Measurements from ENCODE around the gene ZFP36L2.
"Not testable (repeated sequence)": the region's sequence is repeated elsewhere in the genome, so short reads cannot be mapped to it uniquely, and the experiment has no call there.

Gene ZFP36L2

GRCh38 chr2:43190311-43191052 lies 35.9 kb downstream of the ZFP36L2 start:
- Mint-ChIP-seq H3K4me1 (ENCODE audit: low read depth in 2 of 2) (peaks cover 41% of the 10 kb centered on the region in 2 donors), H3K27me3 (no peaks in the 10 kb centered on the region), H3K9me3 (no peaks in the 10 kb centered on the region), H3K27ac (peak overlapping the region in 1 of 2 donors; percentile 86), H3K4me3 (no peak overlapping the region), H3K36me3 (ENCODE audit: insufficient read depth) (peaks cover 13% of the 10 kb centered on the region)
- ATAC-seq (replicated peaks) = no peak
- no peak for DNase-seq

- H3K36me3 Mint-ChIP-seq (ENCODE audit: insufficient read depth); DNase-seq; H3K9me3 Mint-ChIP-seq; ATAC-seq (replicated peaks); H3K27me3 Mint-ChIP-seq; H3K4me3 Mint-ChIP-seq: not testable (repeated sequence)
- Mint-ChIP-seq H3K27ac (peak overlapping the region in 1 of 2 donors; percentile 86), H3K4me1 (ENCODE audit: low read depth in 2 of 2) (peaks cover 41 to 46% of the 10 kb centered on the region in 2 donors)
These were observed 36.5 kb downstream of the ZFP36L2 start for GRCh38 chr2:43189861-43190260.

GRCh38 chr2:43188561-43189386 lies 37.6 kb downstream of the ZFP36L2 start:
- peak overlapping the region; percentile 49 to 86 for H3K27ac Mint-ChIP-seq
- no peaks in the 10 kb centered on the region for H3K9me3 Mint-ChIP-seq
- DNase-seq (no peak), ATAC-seq (replicated peaks) (no peak)
- no peak overlapping the region for H3K4me3 Mint-ChIP-seq
- peaks cover 37 to 44% of the 10 kb centered on the region in 2 donors for H3K4me1 Mint-ChIP-seq (ENCODE audit: low read depth in 2 of 2)
- H3K36me3 Mint-ChIP-seq (ENCODE audit: insufficient read depth) = peaks cover 10% of the 10 kb centered on the region
- no peaks in the 10 kb centered on the region for H3K27me3 Mint-ChIP-seq

- Mint-ChIP-seq H3K4me3 (no peak overlapping the region), H3K36me3 (ENCODE audit: insufficient read depth) (peaks cover 4% of the 10 kb centered on the region), H3K9me3 (no peaks in the 10 kb centered on the region), H3K27ac (peak overlapping the region in 1 of 2 donors; percentile 77), H3K27me3 (no peaks in the 10 kb centered on the region), H3K4me1 (ENCODE audit: low read depth in 2 of 2) (peaks cover 24 to 34% of the 10 kb centered on the region in 2 donors)
- ATAC-seq (replicated peaks) (no peak), DNase-seq (no peak)
These were observed 39.6 kb downstream of the ZFP36L2 start for GRCh38 chr2:43186679-43187374.

GRCh38 chr2:43186321-43186678 lies 40.1 kb downstream of the ZFP36L2 start:
- H3K27me3 Mint-ChIP-seq = no peaks in the 10 kb centered on the region
- no peak for ATAC-seq (replicated peaks)
- peaks cover 4% of the 10 kb centered on the region for H3K36me3 Mint-ChIP-seq (ENCODE audit: insufficient read depth)
- H3K27ac Mint-ChIP-seq = no peak overlapping the region
- no peak for DNase-seq
- H3K4me1 Mint-ChIP-seq (ENCODE audit: low read depth in 2 of 2) = peaks cover 23 to 33% of the 10 kb centered on the region in 2 donors
- H3K9me3 Mint-ChIP-seq = no peaks in the 10 kb centered on the region
- H3K4me3 Mint-ChIP-seq = no peak overlapping the region

GRCh38 chr2:43185146-43185545 lies 41.3 kb downstream of the ZFP36L2 start:
- no peak for DNase-seq
- no peak for ATAC-seq (replicated peaks)
- peaks cover 6% of the 10 kb centered on the region for H3K36me3 Mint-ChIP-seq (ENCODE audit: insufficient read depth)
- peak overlapping the region in 1 of 2 donors; percentile 71 for H3K27ac Mint-ChIP-seq
- H3K27me3 Mint-ChIP-seq = no peaks in the 10 kb centered on the region
- H3K4me1 Mint-ChIP-seq (ENCODE audit: low read depth in 2 of 2) = peaks cover 29 to 40% of the 10 kb centered on the region in 2 donors
- H3K9me3 Mint-ChIP-seq = no peaks in the 10 kb centered on the region
- H3K4me3 Mint-ChIP-seq = no peak overlapping the region

- Mint-ChIP-seq H3K27me3 (no peaks in the 10 kb centered on the region), H3K9me3 (no peaks in the 10 kb centered on the region), H3K4me3 (peak overlapping the region in 1 of 2 donors; percentile 49), H3K27ac (peak overlapping the region; percentile 68 to 85), H3K4me1 (ENCODE audit: low read depth in 2 of 2) (peaks cover 27 to 40% of the 10 kb centered on the region in 2 donors), H3K36me3 (ENCODE audit: insufficient read depth) (peaks cover 6% of the 10 kb centered on the region)
- DNase-seq (no peak), ATAC-seq (replicated peaks) (peak; percentile 97)
These were observed 42.0 kb downstream of the ZFP36L2 start for GRCh38 chr2:43184339-43184895.

- H3K4me1 Mint-ChIP-seq (ENCODE audit: low read depth in 2 of 2) = peaks cover 31 to 45% of the 10 kb centered on the region in 2 donors
- peaks cover 6% of the 10 kb centered on the region for H3K36me3 Mint-ChIP-seq (ENCODE audit: insufficient read depth)
- no peak for DNase-seq
- H3K9me3 Mint-ChIP-seq = no peaks in the 10 kb centered on the region
- no peaks in the 10 kb centered on the region for H3K27me3 Mint-ChIP-seq
- H3K4me3 Mint-ChIP-seq = no peak overlapping the region
- ATAC-seq (replicated peaks) = no peak
- peak overlapping the region; percentile 49 to 68 for H3K27ac Mint-ChIP-seq
These were observed 42.7 kb downstream of the ZFP36L2 start for GRCh38 chr2:43183743-43184142.

- Mint-ChIP-seq H3K4me3 (no peak overlapping the region), H3K4me1 (ENCODE audit: low read depth in 2 of 2) (peaks cover 49 to 60% of the 10 kb centered on the region in 2 donors), H3K27ac (peak overlapping the region; percentile 45 to 62), H3K36me3 (ENCODE audit: insufficient read depth) (peaks cover 9% of the 10 kb centered on the region), H3K27me3 (no peaks in the 10 kb centered on the region), H3K9me3 (no peaks in the 10 kb centered on the region)
- DNase-seq = no peak
- no peak for ATAC-seq (replicated peaks)
These were observed 45.5 kb downstream of the ZFP36L2 start for GRCh38 chr2:43180897-43181296.

GRCh38 chr2:43179942-43180341 lies 46.5 kb downstream of the ZFP36L2 start:
- Mint-ChIP-seq H3K27ac (no peak overlapping the region), H3K4me1 (ENCODE audit: low read depth in 2 of 2) (peaks cover 55 to 62% of the 10 kb centered on the region in 2 donors), H3K36me3 (ENCODE audit: insufficient read depth) (peaks cover 9% of the 10 kb centered on the region), H3K9me3 (no peaks in the 10 kb centered on the region), H3K4me3 (no peak overlapping the region), H3K27me3 (no peaks in the 10 kb centered on the region)
- ATAC-seq (replicated peaks) = no peak
- DNase-seq = no peak

GRCh38 chr2:43178602-43179542 lies 47.5 kb downstream of the ZFP36L2 start:
- no peak for ATAC-seq (replicated peaks)
- peaks cover 59 to 64% of the 10 kb centered on the region in 2 donors for H3K4me1 Mint-ChIP-seq (ENCODE audit: low read depth in 2 of 2)
- no peaks in the 10 kb centered on the region for H3K27me3 Mint-ChIP-seq
- H3K9me3 Mint-ChIP-seq = no peaks in the 10 kb centered on the region
- no peak overlapping the region for H3K4me3 Mint-ChIP-seq
- DNase-seq = no peak
- H3K27ac Mint-ChIP-seq = peak overlapping the region; percentile 92 to 98
- peaks cover 12% of the 10 kb centered on the region for H3K36me3 Mint-ChIP-seq (ENCODE audit: insufficient read depth)

GRCh38 chr2:43178055-43178598 lies 48.3 kb downstream of the ZFP36L2 start:
- Mint-ChIP-seq H3K4me3 (peak overlapping the region; percentile 30 to 38), H3K9me3 (no peaks in the 10 kb centered on the region), H3K27me3 (no peaks in the 10 kb centered on the region), H3K27ac (peak overlapping the region; percentile 92 to 98), H3K4me1 (ENCODE audit: low read depth in 2 of 2) (peaks cover 62 to 64% of the 10 kb centered on the region in 2 donors), H3K36me3 (ENCODE audit: insufficient read depth) (peaks cover 12% of the 10 kb centered on the region)
- ATAC-seq (replicated peaks) (no peak), DNase-seq (no peak)

All from effector memory CD8-positive, alpha-beta T cell (primary cell).